ENCODE data around the gene NCKAP5.

NCKAP5 gene

GRCh38 chr2:132797556-132797955, 770.7 kb downstream of the NCKAP5 start:
- TF ChIP-seq, protein P1, sequence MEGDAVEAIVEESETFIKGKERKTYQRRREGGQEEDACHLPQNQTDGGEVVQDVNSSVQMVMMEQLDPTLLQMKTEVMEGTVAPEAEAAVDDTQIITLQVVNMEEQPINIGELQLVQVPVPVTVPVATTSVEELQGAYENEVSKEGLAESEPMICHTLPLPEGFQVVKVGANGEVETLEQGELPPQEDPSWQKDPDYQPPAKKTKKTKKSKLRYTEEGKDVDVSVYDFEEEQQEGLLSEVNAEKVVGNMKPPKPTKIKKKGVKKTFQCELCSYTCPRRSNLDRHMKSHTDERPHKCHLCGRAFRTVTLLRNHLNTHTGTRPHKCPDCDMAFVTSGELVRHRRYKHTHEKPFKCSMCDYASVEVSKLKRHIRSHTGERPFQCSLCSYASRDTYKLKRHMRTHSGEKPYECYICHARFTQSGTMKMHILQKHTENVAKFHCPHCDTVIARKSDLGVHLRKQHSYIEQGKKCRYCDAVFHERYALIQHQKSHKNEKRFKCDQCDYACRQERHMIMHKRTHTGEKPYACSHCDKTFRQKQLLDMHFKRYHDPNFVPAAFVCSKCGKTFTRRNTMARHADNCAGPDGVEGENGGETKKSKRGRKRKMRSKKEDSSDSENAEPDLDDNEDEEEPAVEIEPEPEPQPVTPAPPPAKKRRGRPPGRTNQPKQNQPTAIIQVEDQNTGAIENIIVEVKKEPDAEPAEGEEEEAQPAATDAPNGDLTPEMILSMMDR (conservative IDR thresholded peaks at IDR 0.05; ENCODE audit: control insufficient read depth, insufficient read depth, low read depth, low read length), result no peak
- no peak for DNase-seq (ENCODE audit: low read depth)
- no peak overlapping the region for H3K4me3 ChIP-seq (ENCODE audit: control insufficient read depth, low read depth, low read length)

DNA sequence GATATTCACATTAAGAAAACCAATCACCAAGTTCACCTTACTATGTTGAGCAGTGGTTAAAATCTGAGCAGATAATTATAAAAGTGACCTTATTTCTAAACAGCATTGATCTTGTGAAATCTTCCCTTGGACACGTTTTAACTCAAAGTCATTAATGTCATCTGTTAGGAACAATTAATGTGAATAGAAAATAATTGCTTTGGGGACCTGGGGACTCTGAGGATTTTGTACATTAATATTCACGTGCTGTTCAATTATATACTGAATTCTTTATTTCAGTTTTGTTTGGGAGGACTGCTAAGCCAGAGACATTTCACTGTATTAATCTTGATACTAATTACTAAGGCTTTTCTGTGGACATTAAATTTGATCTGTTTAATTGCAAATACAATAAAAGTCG, 771.2 kb downstream of the NCKAP5 start:
- H3K4me3 ChIP-seq (ENCODE audit: control insufficient read depth, low read depth, low read length), result no peak overlapping the region
- DNase-seq (ENCODE audit: low read depth), result no peak
- TF ChIP-seq, protein P1 (conservative IDR thresholded peaks at IDR 0.05; ENCODE audit: control insufficient read depth, insufficient read depth, low read depth, low read length), result no peak

GRCh38 chr2:132795220-132795619, 773.0 kb downstream of the NCKAP5 start:
- H3K4me3 ChIP-seq (ENCODE audit: control insufficient read depth, low read depth, low read length), result no peak overlapping the region
- TF ChIP-seq, protein P1 (conservative IDR thresholded peaks at IDR 0.05; ENCODE audit: control insufficient read depth, insufficient read depth, low read depth, low read length), result no peak
- no peak for DNase-seq (ENCODE audit: low read depth)

DNA sequence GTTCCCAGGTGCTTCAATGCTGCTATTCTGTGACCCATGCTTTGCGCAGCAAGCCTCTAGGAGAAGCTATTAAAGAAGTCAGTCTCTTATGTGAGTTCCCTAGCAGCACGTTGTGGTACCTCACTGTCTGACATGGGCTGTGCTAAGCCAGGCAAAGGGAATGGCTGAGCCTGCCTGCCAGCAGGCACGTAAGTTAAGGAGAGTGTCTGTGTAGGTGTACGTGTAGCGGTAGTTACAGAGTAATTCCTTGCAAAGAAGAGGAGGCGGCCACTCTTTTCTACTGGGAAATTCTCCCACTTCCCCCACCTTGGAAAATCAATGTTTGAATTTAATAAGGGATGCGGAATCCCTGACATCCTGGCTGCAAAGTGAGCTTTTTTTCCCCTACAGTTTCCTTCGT, 774.7 kb downstream of the NCKAP5 start:
- TF ChIP-seq, protein P1 (conservative IDR thresholded peaks at IDR 0.05; ENCODE audit: control insufficient read depth, insufficient read depth, low read depth, low read length), result no peak
- DNase-seq (ENCODE audit: low read depth), result no peak
- no peak overlapping the region for H3K4me3 ChIP-seq (ENCODE audit: control insufficient read depth, low read depth, low read length)

DNA sequence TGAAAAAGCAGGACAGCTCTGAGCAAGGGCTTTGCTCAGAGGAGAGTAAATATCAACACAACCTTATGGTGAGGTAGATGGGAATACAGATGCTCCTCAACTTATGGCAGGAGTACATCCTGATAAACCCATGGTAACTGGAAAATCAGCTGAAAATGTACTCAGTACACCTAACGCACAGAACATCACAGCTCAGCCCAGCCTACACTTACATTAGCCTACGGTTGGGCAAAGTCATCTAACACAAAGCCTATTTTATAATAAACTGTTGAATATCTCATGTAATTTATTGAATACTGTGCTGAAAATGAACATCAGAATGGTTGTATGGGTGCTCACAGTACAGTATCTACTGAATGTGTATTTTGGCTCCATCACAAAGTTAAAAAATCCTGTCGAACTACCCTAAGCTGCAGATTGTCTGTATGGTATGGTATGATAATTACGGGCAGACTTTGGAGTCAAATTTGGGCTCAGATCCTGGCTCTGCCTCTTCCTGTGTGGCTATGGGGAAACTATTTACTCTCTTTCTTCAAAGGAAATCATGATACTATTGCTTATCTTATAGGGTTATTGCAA, 778.0 kb downstream of the NCKAP5 start:
- no peak for DNase-seq (ENCODE audit: low read depth)
- H3K4me3 ChIP-seq (ENCODE audit: control insufficient read depth, low read depth, low read length), result no peak overlapping the region
- TF ChIP-seq, protein P1 (conservative IDR thresholded peaks at IDR 0.05; ENCODE audit: control insufficient read depth, insufficient read depth, low read depth, low read length), result no peak

DNA sequence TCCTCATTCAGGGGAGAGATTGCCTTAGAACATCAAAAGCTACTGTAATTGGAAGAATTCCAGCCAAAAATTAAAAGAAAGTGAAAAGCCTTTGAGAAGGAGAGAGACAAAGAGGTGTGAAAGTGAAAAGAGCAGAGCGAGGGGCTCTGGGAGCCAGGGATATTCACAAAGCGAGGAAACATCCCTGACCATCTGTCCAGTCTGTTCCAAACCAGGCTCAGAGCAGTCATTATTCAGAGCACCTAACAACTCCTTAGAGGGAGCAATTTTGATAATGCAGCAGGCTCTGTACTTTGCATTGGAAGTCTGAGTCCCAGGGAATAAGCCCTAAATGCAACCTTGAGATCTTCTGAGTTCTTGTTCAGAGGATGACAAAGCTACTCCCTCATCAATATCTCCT, 779.2 kb downstream of the NCKAP5 start:
- TF ChIP-seq, protein P1 (conservative IDR thresholded peaks at IDR 0.05; ENCODE audit: control insufficient read depth, insufficient read depth, low read depth, low read length), result no peak
- no peak overlapping the region for H3K4me3 ChIP-seq (ENCODE audit: control insufficient read depth, low read depth, low read length)
- DNase-seq (ENCODE audit: low read depth), result no peak

Data from fibroblast of mammary gland (primary cell).